DOHH2 (cell line): ENCODE results near the gene CYP4V2.

Experiments used
- CTCF ChIP-seq: fragments of 200-600 bp; sonication (generic); IDR thresholded peaks from one replicate; pipeline ENCODE4 v1.5.1; 2014; ENCODE audit warnings: antibody characterized with exemption, mild to moderate bottlenecking, low read depth, low read length; ENCODE audit not compliant: poor library complexity, severe bottlenecking
- EZH2phosphoT487 ChIP-seq: fragments of 200-600 bp; sonication (generic); IDR thresholded peaks from 2 replicates; pipeline ENCODE4 v1.6.1; 2017; ENCODE audit warnings: borderline replicate concordance, mild to moderate bottlenecking, antibody characterized with exemption, low read length, moderate library complexity, mixed read lengths

GRCh38 chr4:186228514-186228894 is 37.1 kb downstream of the CYP4V2 start:
- TF ChIP-seq CTCF (no peak), EZH2phosphoT487 (no peak)
